Stimulated activated CD4-positive, alpha-beta T cell treated with anti-CD3 and anti-CD28 coated beads, Interleukin-1b, Interleukin-23, amount 100 ng/mL, for 48 hours (primary cell): ENCODE measurements around the gene METTL15.
"Not testable (repeated sequence)": the region's sequence is repeated elsewhere in the genome, so short reads cannot be mapped to it uniquely, and the experiment has no call there.

Experiments
- DNase-seq: peaks from one replicate; pipeline ENCODE4 v3.0.0-alpha.2; 2020

METTL15 gene

GRCh38 chr11:28110821-28111200, 2.6 kb downstream of the METTL15 start:
- DNase-seq, result no peak

- DNase-seq, result no peak
Observed at GRCh38 chr11:28114116-28114515, 5.9 kb downstream of the METTL15 start.

GRCh38 chr11:28114731-28115130, 6.5 kb downstream of the METTL15 start:
- DNase-seq, result no peak

GRCh38 chr11:28117712-28118111, 9.5 kb downstream of the METTL15 start:
- DNase-seq, result no peak

GRCh38 chr11:28123151-28123581, 15.0 kb downstream of the METTL15 start:
- DNase-seq, result no peak

GRCh38 chr11:28132548-28132947, 24.4 kb downstream of the METTL15 start:
- DNase-seq, result no peak

GRCh38 chr11:28133146-28133545, 25.0 kb downstream of the METTL15 start:
- no peak for DNase-seq

- not testable (repeated sequence) for DNase-seq
Observed at GRCh38 chr11:28136157-28136556, 28.0 kb downstream of the METTL15 start.

- no peak for DNase-seq
Observed at GRCh38 chr11:28137366-28137765, 29.2 kb downstream of the METTL15 start.

- DNase-seq, result no peak
Observed at GRCh38 chr11:28137832-28138231, 29.6 kb downstream of the METTL15 start.

- no peak for DNase-seq
Observed at GRCh38 chr11:28139841-28140415, 31.7 kb downstream of the METTL15 start.

GRCh38 chr11:28140689-28141455, 32.7 kb downstream of the METTL15 start:
- no peak for DNase-seq

GRCh38 chr11:28142724-28143123, 34.5 kb downstream of the METTL15 start:
- no peak for DNase-seq

GRCh38 chr11:28144808-28145207, 36.6 kb downstream of the METTL15 start:
- no peak for DNase-seq

GRCh38 chr11:28146123-28146751, 38.0 kb downstream of the METTL15 start:
- no peak for DNase-seq

GRCh38 chr11:28152743-28153142, 44.6 kb downstream of the METTL15 start:
- DNase-seq, result no peak

GRCh38 chr11:28153586-28153985, 45.4 kb downstream of the METTL15 start:
- no peak for DNase-seq

- no peak for DNase-seq
Observed at GRCh38 chr11:28168718-28169117, 60.5 kb downstream of the METTL15 start.

GRCh38 chr11:28169816-28170215, 61.6 kb downstream of the METTL15 start:
- DNase-seq, result no peak

- DNase-seq, result no peak
Observed at GRCh38 chr11:28170759-28171158, 62.6 kb downstream of the METTL15 start.

- DNase-seq, result no peak
Observed at GRCh38 chr11:28176351-28176750, 68.2 kb downstream of the METTL15 start.

- no peak for DNase-seq
Observed at GRCh38 chr11:28195449-28195848, 87.3 kb downstream of the METTL15 start.

GRCh38 chr11:28209906-28210305, 101.7 kb downstream of the METTL15 start:
- no peak for DNase-seq

GRCh38 chr11:28222063-28222462, 113.9 kb downstream of the METTL15 start:
- DNase-seq, result not testable (repeated sequence)
